ENCODE data around the gene MYH11. TPM values are rescaled to one million over a fixed set of nuclear protein-coding genes. Genes with fewer than 3 reads are reported as not detected.

The MYH11 gene
- total RNA-seq, 1 donor from 2014 or later: 0.10 TPM

DNA sequence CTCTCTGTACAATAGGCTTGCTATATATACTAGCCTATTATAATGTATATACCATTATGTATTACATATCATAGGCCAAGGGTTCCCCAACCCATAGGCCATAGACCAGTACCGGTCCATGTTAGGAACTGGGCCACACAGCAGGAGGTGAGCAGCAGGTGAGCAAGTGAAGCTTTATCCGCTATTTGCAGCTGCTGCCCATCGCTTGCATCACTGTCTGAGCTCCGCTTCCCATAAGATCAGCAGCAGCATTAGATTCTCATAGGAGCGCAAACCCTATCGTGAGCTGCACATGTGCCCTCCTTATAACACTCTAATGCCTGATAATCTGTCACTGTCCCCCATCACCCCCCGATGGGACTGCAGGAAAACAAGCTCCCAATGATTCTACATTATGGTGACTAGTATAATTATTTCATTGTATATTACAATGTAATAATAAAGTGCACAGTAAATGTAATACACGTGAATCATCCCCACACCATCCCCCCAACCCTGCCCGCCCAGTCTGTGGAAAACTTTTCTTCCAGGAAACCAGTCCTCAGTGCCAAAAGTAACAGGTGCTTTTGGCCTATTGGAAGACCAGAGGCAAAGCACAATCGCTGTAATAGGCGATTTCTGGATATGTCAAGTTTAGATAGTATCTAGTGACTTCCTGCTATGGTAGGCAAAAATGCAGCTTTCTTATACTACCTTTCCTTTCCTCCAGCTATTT, 84.1 kb downstream of the MYH11 start:
- no peak for DNase-seq
- TF ChIP-seq, protein P1, sequence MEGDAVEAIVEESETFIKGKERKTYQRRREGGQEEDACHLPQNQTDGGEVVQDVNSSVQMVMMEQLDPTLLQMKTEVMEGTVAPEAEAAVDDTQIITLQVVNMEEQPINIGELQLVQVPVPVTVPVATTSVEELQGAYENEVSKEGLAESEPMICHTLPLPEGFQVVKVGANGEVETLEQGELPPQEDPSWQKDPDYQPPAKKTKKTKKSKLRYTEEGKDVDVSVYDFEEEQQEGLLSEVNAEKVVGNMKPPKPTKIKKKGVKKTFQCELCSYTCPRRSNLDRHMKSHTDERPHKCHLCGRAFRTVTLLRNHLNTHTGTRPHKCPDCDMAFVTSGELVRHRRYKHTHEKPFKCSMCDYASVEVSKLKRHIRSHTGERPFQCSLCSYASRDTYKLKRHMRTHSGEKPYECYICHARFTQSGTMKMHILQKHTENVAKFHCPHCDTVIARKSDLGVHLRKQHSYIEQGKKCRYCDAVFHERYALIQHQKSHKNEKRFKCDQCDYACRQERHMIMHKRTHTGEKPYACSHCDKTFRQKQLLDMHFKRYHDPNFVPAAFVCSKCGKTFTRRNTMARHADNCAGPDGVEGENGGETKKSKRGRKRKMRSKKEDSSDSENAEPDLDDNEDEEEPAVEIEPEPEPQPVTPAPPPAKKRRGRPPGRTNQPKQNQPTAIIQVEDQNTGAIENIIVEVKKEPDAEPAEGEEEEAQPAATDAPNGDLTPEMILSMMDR (IDR thresholded peaks at IDR 0.05; ENCODE audit: partially characterized antibody, unreplicated experiment): no peak
- H3K36me3 Mint-ChIP-seq (ENCODE audit: unreplicated experiment): no peaks in the 10 kb centered on the region
- no peak overlapping the region for H3K4me3 Mint-ChIP-seq (ENCODE audit: unreplicated experiment)
- no peak overlapping the region for H3K27ac Mint-ChIP-seq (ENCODE audit: unreplicated experiment)
- peaks cover 3% of the 10 kb centered on the region for H3K27me3 Mint-ChIP-seq (ENCODE audit: unreplicated experiment)
- H3K4me1 Mint-ChIP-seq (ENCODE audit: low read depth, unreplicated experiment): no peaks in the 10 kb centered on the region
- peaks cover 3% of the 10 kb centered on the region for H3K9me3 Mint-ChIP-seq (ENCODE audit: unreplicated experiment)

DNA sequence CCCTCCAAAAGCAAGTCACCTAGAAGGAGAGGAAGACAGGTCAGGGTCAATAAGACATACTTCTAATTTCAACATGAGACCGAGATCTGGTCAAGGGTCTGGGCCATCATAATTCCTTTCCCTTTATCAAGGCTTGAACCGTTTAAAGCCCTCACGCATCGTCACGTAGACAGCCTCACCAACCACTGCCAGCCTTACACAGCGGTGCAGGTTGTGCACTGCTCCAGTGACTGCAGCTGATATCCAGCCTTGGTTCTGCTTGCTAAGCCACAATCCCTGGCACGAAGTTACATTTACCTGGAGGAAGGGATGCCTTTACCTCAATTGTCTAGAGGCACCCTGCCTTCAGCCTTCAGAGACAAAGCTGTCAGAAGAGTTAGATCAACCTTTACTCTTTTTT, 85.1 kb downstream of the MYH11 start:
- H3K27ac Mint-ChIP-seq (ENCODE audit: unreplicated experiment): no peak overlapping the region
- H3K4me3 Mint-ChIP-seq (ENCODE audit: unreplicated experiment): no peak overlapping the region
- peaks cover 3% of the 10 kb centered on the region for H3K27me3 Mint-ChIP-seq (ENCODE audit: unreplicated experiment)
- no peak for DNase-seq
- H3K36me3 Mint-ChIP-seq (ENCODE audit: unreplicated experiment): no peaks in the 10 kb centered on the region
- TF ChIP-seq, protein P1 (IDR thresholded peaks at IDR 0.05; ENCODE audit: partially characterized antibody, unreplicated experiment): no peak
- H3K9me3 Mint-ChIP-seq (ENCODE audit: unreplicated experiment): peaks cover 4% of the 10 kb centered on the region
- no peaks in the 10 kb centered on the region for H3K4me1 Mint-ChIP-seq (ENCODE audit: low read depth, unreplicated experiment)

DNA sequence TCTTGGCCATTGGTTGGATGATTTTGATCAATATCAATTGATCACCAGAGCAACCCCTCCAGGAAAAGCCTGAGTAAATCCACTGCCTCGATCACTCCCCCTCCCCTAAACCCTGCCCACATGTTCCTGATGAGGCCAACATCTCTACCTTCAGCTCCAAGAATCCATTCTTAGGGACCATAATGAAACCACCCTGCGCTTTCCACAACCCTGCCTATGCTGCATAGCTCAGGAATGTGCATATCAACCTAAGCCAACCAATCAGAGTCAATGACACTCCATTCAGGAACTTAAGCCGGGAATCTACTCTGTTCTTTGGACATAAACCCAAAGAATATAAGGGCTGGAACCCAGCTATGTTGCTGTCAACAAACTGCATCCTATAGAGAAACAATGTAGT, 86.3 kb downstream of the MYH11 start:
- Mint-ChIP-seq H3K27me3 (ENCODE audit: unreplicated experiment) (no peaks in the 10 kb centered on the region), H3K27ac (ENCODE audit: unreplicated experiment) (no peak overlapping the region), H3K9me3 (ENCODE audit: unreplicated experiment) (peaks cover 3% of the 10 kb centered on the region)

DNA sequence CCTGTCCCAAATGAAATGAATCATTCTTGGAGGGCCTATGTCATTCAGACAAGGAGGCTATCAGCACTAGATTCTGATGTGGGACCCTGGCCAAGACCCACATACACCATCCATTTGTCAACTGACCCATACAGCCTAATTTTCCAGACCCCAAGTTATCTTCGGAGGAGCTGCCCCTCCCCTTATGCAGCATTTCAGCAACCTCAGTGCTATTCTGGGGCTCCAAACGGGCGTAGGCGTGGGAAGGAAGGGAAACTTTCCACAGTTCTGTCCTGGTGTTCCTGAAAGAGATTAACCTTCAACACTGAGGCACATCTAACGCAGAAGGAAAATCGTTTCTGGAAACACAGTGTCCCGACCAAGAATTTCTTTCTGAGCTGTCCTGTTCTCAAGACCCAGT, 86.7 kb downstream of the MYH11 start:
- H3K36me3 Mint-ChIP-seq (ENCODE audit: unreplicated experiment): no peaks in the 10 kb centered on the region
- no peak overlapping the region for H3K4me3 Mint-ChIP-seq (ENCODE audit: unreplicated experiment)
- no peak for DNase-seq
- peaks cover 3% of the 10 kb centered on the region for H3K9me3 Mint-ChIP-seq (ENCODE audit: unreplicated experiment)
- no peak overlapping the region for H3K27ac Mint-ChIP-seq (ENCODE audit: unreplicated experiment)
- TF ChIP-seq, protein P1 (IDR thresholded peaks at IDR 0.05; ENCODE audit: partially characterized antibody, unreplicated experiment): no peak
- no peaks in the 10 kb centered on the region for H3K4me1 Mint-ChIP-seq (ENCODE audit: low read depth, unreplicated experiment)
- no peaks in the 10 kb centered on the region for H3K27me3 Mint-ChIP-seq (ENCODE audit: unreplicated experiment)

More for the DNA sequence above, 86.3 kb downstream of the MYH11 start:
- TF ChIP-seq, protein P1 (IDR thresholded peaks at IDR 0.05; ENCODE audit: partially characterized antibody, unreplicated experiment): no peak
- no peak for DNase-seq
- H3K36me3 Mint-ChIP-seq (ENCODE audit: unreplicated experiment): no peaks in the 10 kb centered on the region
- H3K4me1 Mint-ChIP-seq (ENCODE audit: low read depth, unreplicated experiment): no peaks in the 10 kb centered on the region
- H3K4me3 Mint-ChIP-seq (ENCODE audit: unreplicated experiment): no peak overlapping the region

DNA sequence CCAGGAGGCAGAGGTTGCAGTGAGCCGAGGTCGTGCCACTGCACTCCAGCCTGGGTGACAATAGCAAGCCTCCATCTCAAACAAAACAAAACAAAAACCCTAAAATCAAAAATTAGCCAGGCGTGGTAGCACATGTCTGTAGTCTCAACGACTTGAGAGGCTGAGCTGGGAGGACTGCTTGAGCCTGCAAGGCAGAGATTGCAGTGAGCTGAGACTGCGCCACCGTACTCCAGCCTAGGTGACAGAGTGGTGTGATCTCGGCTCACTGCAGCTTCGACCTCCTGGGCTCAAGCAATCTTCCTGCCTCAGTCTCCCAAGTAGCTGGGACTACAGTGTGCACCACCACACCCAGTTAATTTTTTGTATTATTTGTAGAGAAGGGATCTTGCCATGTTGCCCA, 87.6 kb downstream of the MYH11 start:
- Mint-ChIP-seq H3K27ac (ENCODE audit: unreplicated experiment) (no peak overlapping the region), H3K9me3 (ENCODE audit: unreplicated experiment) (peaks cover 3% of the 10 kb centered on the region), H3K4me3 (ENCODE audit: unreplicated experiment) (no peak overlapping the region), H3K27me3 (ENCODE audit: unreplicated experiment) (no peaks in the 10 kb centered on the region), H3K36me3 (ENCODE audit: unreplicated experiment) (no peaks in the 10 kb centered on the region), H3K4me1 (ENCODE audit: low read depth, unreplicated experiment) (no peaks in the 10 kb centered on the region)
- TF ChIP-seq, protein P1 (IDR thresholded peaks at IDR 0.05; ENCODE audit: partially characterized antibody, unreplicated experiment): no peak
- no peak for DNase-seq
